Measurements from ENCODE around the gene ZNF37A. TPM values are rescaled to one million over a fixed set of nuclear protein-coding genes. Genes with fewer than 3 reads are reported as not detected.

The ZNF37A gene
- total RNA-seq, 1 experiment from 2014 or later = 18.5 TPM

- Histone ChIP-seq H3K79me2 (ENCODE audit: insufficient read depth, low read length) (no peaks in the 10 kb centered on the region), H3K4me1 (ENCODE audit: control insufficient read depth in 1 of 2, insufficient read depth in 2 of 2, low read length in 2 of 2) (no peaks in the 10 kb centered on the region), H3K9me3 (ENCODE audit: control insufficient read depth in 1 of 2, insufficient read depth in 1 of 2, low read depth in 1 of 2, low read length in 2 of 2) (no peaks in the 10 kb centered on the region), H3K4me3 (replicated peaks in 1 of 2; ENCODE audit: low read depth in 1 of 2, low read length in 2 of 2) (no peak overlapping the region), H3K4me2 (ENCODE audit: low read length) (no peak overlapping the region), H4K20me1 (ENCODE audit: insufficient read depth) (no peaks in the 10 kb centered on the region), H3K9me2 (ENCODE audit: insufficient read depth) (no peaks in the 10 kb centered on the region; the same call in 1 of the 2 replicates), H2AFZ (ENCODE audit: low read depth, low read length, poor library complexity, severe bottlenecking) (no peak overlapping the region), H3K27ac (ENCODE audit: low read depth, low read length) (no peak overlapping the region), H3K27me3 (ENCODE audit: insufficient read depth, low read length) (no peaks in the 10 kb centered on the region), H3K9ac (ENCODE audit: low read length) (no peak overlapping the region), H3K36me3 (ENCODE audit: control insufficient read depth in 1 of 2, insufficient read depth in 2 of 2, low read length in 2 of 2) (no peaks in the 10 kb centered on the region)
- BruUV-seq (replicated peaks) = no TSS peak
- RAD21 ChIA-PET (ENCODE audit: low non-redundant PET in 1 of 2, low total read pairs in 2 of 2, uncharacterized antibody in 2 of 2, unreplicated experiment in 2 of 2) = no interaction called here
- intact Hi-C loops (cut with micrococcal nuclease) = no loop called here
- POLR2A ChIA-PET = no interaction called here
- CTCF ChIA-PET = no interaction called here
- DNase-seq (ENCODE audit: low read depth, low spot score) (no peak), ATAC-seq (no peak)
- TF ChIP-seq CBX3 (IDR thresholded peaks at IDR 0.05; ENCODE audit: low read depth) (no peak), ZFX (IDR thresholded peaks at IDR 0.05) (no peak), POLR2AphosphoS5 (IDR thresholded peaks at IDR 0.05; ENCODE audit: low read depth, low read length) (no peak), CTCF (IDR thresholded peaks at IDR 0.05 in 2 of 3, conservative IDR thresholded peaks at IDR 0.05 in 1 of 3; ENCODE audit: borderline replicate concordance in 1 of 3, insufficient read depth in 1 of 3, low read depth in 2 of 3, low read length in 2 of 3) (no peak), CEBPB (IDR thresholded peaks at IDR 0.05; ENCODE audit: low read depth) (no peak), EZH2phosphoT487 (IDR thresholded peaks at IDR 0.05; ENCODE audit: borderline replicate concordance) (no peak), YY1 (IDR thresholded peaks at IDR 0.05; ENCODE audit: extremely low read depth, insufficient replicate concordance, low read depth, low read length) (no peak), TCF7L2 (IDR thresholded peaks at IDR 0.05; ENCODE audit: borderline replicate concordance, extremely low read depth, insufficient read depth, insufficient read length) (no peak), ZBTB33 (IDR thresholded peaks at IDR 0.05; ENCODE audit: extremely low read depth, insufficient replicate concordance, low read length) (no peak), JUND (IDR thresholded peaks at IDR 0.05) (no peak), FOSL1 (IDR thresholded peaks at IDR 0.05; ENCODE audit: low read depth) (no peak), RAD21 (IDR thresholded peaks at IDR 0.05; ENCODE audit: low read depth) (no peak), POLR2A (IDR thresholded peaks at IDR 0.05; ENCODE audit: borderline replicate concordance, extremely low read depth, insufficient read depth, insufficient read length) (no peak), SRF (IDR thresholded peaks at IDR 0.05; ENCODE audit: low read depth) (no peak)
- TF ChIP-seq, protein P1, sequence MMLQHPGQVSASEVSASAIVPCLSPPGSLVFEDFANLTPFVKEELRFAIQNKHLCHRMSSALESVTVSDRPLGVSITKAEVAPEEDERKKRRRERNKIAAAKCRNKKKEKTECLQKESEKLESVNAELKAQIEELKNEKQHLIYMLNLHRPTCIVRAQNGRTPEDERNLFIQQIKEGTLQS (IDR thresholded peaks at IDR 0.05) = no peak
These were observed 80.2 kb downstream of the ZNF37A start for GRCh38 chr10:38174336-38174735.
